Caco-2 (cell line): ENCODE data around the gene PA2G4. TPM values are rescaled to one million over a fixed set of nuclear protein-coding genes. Genes with fewer than 3 reads are reported as not detected.
A peak's percentile ranks its signal among the peaks of the same experiment; 100 is the strongest.

ENCODE experiments used
- BruUV-seq: library from RNA; stranded (reverse); fragments of 400-500 nt; replicated peaks from 2 replicates; lab custom pipeline; 2021; lab: Mats Ljungman, UMichigan
- CTCF ChIA-PET: fragments of 300-600 bp; sonication (Branson Sonifier 250); formaldehyde crosslinking; loops from one replicate; lab custom pipeline; 2022; ENCODE audit warnings: antibody characterized with exemption; lab: Charles Lee
- POLR2A ChIA-PET: fragments of 300-600 bp; sonication (Branson Sonifier 250); formaldehyde crosslinking; loops from one replicate; lab custom pipeline; 2022; ENCODE audit warnings: antibody characterized with exemption; lab: Charles Lee
- DNase-seq, 2 experiments: peaks; one replicate each; pipeline versions ENCODE4 v3.0.0 to v3.0.0-alpha.2; 2020 to 2022
- H3K27me3 ChIP-seq: replicated peaks from 2 replicates; pipeline ENCODE4 v1.6.0; 2011; ENCODE audit warnings: low read length; ENCODE audit not compliant: control insufficient read depth, insufficient read depth
- H3K36me3 ChIP-seq: 2 replicates; pipeline ENCODE4 v1.5.1; 2011; ENCODE audit warnings: low read length; ENCODE audit not compliant: control insufficient read depth, insufficient read depth
- H3K4me1 ChIP-seq: fragments of 250-450 bp; sonication (Bioruptor Pico); 2 replicates; pipeline ENCODE4 v1.5.1; 2020; ENCODE audit warnings: mild to moderate bottlenecking
- H3K4me3 ChIP-seq: 2 replicates; pipeline ENCODE4 v1.5.1; 2011; ENCODE audit warnings: low read depth, mild to moderate bottlenecking, control low read depth, low read length
- H3K9me3 ChIP-seq: fragments of 250-450 bp; sonication (Bioruptor Pico); 2 replicates; pipeline ENCODE4 v1.5.1; 2020; ENCODE audit warnings: mild to moderate bottlenecking, moderate library complexity
- H3K27ac Mint-ChIP-seq: one replicate; pipeline ENCODE4 v1.8.0; 2022; ENCODE audit warnings: mixed read lengths; ENCODE audit not compliant: unreplicated experiment
- H3K27me3 Mint-ChIP-seq: one replicate; pipeline ENCODE4 v1.8.0; 2022; ENCODE audit warnings: mixed read lengths; ENCODE audit not compliant: insufficient read depth, unreplicated experiment
- H3K36me3 Mint-ChIP-seq: one replicate; pipeline ENCODE4 v1.8.0; 2022; ENCODE audit warnings: mild to moderate bottlenecking, mixed read lengths; ENCODE audit not compliant: insufficient read depth, unreplicated experiment
- H3K4me1 Mint-ChIP-seq: one replicate; pipeline ENCODE4 v1.8.0; 2022; ENCODE audit warnings: low read depth, mixed read lengths; ENCODE audit not compliant: unreplicated experiment
- H3K4me3 Mint-ChIP-seq: one replicate; pipeline ENCODE4 v1.8.0; 2022; ENCODE audit warnings: mild to moderate bottlenecking, moderate library complexity, mixed read lengths; ENCODE audit not compliant: unreplicated experiment
- H3K9me3 Mint-ChIP-seq: one replicate; pipeline ENCODE4 v1.8.0; 2022; ENCODE audit warnings: mixed read lengths; ENCODE audit not compliant: unreplicated experiment
- intact Hi-C: fragments of 100-400 bp; cut with micrococcal nuclease; formaldehyde crosslinking; loops from one replicate; pipeline ENCODE4 v1.10.0; 2022; ENCODE audit not compliant: unreplicated experiment
- total RNA-seq: library from RNA; stranded (reverse); gene quantifications from 2 replicates; pipeline ENCODE4 v1.2.3, GENCODE V29; 2022
- TF ChIP-seq, protein P1 (sequence below), 2 experiments: fragments of 200-600 bp in 1 of 2; IDR thresholded peaks; 1 replicate in 1 of 2; 2 replicates in 1 of 2; pipeline versions ENCODE4 v1.5.1 to v1.8.0; 2011 to 2022; ENCODE audit warnings: antibody characterized with exemption in 1 of 2, control low read depth in 1 of 2, inconsistent platforms in 1 of 2, low read depth in 1 of 2, low read length in 1 of 2, mild to moderate bottlenecking in 1 of 2, moderate library complexity in 1 of 2; ENCODE audit not compliant: insufficient read depth in 1 of 2, severe bottlenecking in 1 of 2, unreplicated experiment in 1 of 2

PA2G4 gene
- total RNA-seq, 1 experiment from 2014 or later, result 178 TPM

DNA sequence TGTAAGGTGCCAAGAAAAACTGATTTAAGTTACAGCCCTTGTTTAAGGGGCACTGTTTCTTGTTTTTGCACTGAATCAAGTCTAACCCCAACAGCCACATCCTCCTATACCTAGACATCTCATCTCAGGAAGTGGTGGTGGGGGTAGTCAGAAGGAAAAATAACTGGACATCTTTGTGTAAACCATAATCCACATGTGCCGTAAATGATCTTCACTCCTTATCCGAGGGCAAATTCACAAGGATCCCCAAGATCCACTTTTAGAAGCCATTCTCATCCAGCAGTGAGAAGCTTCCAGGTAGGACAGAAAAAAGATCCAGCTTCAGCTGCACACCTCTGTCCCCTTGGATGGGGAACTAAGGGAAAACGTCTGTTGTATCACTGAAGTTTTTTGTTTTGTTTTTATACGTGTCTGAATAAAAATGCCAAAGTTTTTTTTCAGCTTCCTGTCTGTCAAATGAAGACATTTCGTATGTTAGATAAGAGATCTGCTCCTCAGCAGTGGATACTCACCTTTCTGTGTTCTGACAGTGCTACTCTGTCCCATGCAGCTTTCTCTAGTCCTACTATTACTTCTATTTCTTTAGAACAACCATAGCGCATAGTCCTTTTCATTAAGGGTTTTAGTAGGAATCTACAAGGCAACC is 1.2 kb upstream of the PA2G4 start:
- Mint-ChIP-seq H3K4me3 (peak overlapping the region; percentile 98), H3K4me1 (peaks cover 9% of the 10 kb centered on the region), H3K9me3 (no peaks in the 10 kb centered on the region), H3K36me3 (peaks cover 85% of the 10 kb centered on the region), H3K27ac (peak overlapping the region; percentile 99), H3K27me3 (no peaks in the 10 kb centered on the region)
- H3K4me1 ChIP-seq, result peaks cover 23% of the 10 kb centered on the region
- ChIA-PET CTCF (interaction anchor here (1.2 to 2.4 kb wide), 5 partner anchors 21 to 107 kb away, joined by 3 to 22 read pairs (median 7); partner anchors contain the start of gene SMARCC2), POLR2A (interaction anchor here (1.3 to 2.4 kb wide), 4 partner anchors 8 to 130 kb away, joined by 3 to 48 read pairs (median 10); partner anchors contain the start of genes ERBB3, RAB5B and SUOX)
- no peak for DNase-seq
- H3K9me3 ChIP-seq, result no peaks in the 10 kb centered on the region
- H3K27me3 ChIP-seq, result no peaks in the 10 kb centered on the region; the same call in 1 of the 2 replicates
- intact Hi-C loops, result no loop called here
- no TSS peak for BruUV-seq
- TF ChIP-seq, protein P1, sequence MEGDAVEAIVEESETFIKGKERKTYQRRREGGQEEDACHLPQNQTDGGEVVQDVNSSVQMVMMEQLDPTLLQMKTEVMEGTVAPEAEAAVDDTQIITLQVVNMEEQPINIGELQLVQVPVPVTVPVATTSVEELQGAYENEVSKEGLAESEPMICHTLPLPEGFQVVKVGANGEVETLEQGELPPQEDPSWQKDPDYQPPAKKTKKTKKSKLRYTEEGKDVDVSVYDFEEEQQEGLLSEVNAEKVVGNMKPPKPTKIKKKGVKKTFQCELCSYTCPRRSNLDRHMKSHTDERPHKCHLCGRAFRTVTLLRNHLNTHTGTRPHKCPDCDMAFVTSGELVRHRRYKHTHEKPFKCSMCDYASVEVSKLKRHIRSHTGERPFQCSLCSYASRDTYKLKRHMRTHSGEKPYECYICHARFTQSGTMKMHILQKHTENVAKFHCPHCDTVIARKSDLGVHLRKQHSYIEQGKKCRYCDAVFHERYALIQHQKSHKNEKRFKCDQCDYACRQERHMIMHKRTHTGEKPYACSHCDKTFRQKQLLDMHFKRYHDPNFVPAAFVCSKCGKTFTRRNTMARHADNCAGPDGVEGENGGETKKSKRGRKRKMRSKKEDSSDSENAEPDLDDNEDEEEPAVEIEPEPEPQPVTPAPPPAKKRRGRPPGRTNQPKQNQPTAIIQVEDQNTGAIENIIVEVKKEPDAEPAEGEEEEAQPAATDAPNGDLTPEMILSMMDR (IDR thresholded peaks at IDR 0.05; ENCODE audit: insufficient read depth in 1 of 2, low read depth in 1 of 2, low read length in 1 of 2, severe bottlenecking in 1 of 2, unreplicated experiment in 1 of 2), result no peak
- peaks cover 3% of the 10 kb centered on the region for H3K36me3 ChIP-seq
- peak overlapping the region; percentile 36 for H3K4me3 ChIP-seq

DNA sequence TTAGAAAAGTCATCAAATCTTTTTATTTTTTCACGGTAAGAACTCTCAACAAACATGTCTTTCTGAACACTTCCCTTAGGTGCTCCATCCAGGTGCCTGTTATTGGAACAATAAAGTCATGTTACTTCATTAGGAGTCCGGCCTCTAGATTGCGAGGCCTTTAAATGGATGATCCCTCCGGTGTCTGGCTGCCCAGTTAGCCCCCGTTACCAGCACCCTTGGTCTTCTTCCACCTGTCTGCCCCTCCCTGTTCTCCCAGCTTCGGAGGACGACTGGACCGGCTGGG is 593 bp upstream of the PA2G4 start:
- peak overlapping the region; percentile 36 for H3K4me3 ChIP-seq
- no peaks in the 10 kb centered on the region for H3K27me3 Mint-ChIP-seq
- BruUV-seq, result no TSS peak
- TF ChIP-seq, protein P1 (IDR thresholded peaks at IDR 0.05; ENCODE audit: insufficient read depth in 1 of 2, low read depth in 1 of 2, low read length in 1 of 2, severe bottlenecking in 1 of 2, unreplicated experiment in 1 of 2), result no peak
- H3K27me3 ChIP-seq, result no peaks in the 10 kb centered on the region; the same call in 1 of the 2 replicates
- no peaks in the 10 kb centered on the region for H3K9me3 ChIP-seq
- no peak for DNase-seq
- H3K4me1 Mint-ChIP-seq, result peaks cover 9% of the 10 kb centered on the region
- H3K4me1 ChIP-seq, result peaks cover 23% of the 10 kb centered on the region
- no peaks in the 10 kb centered on the region for H3K9me3 Mint-ChIP-seq
- H3K4me3 Mint-ChIP-seq, result peak overlapping the region; percentile 98
- POLR2A ChIA-PET, result interaction anchor here (0.5 to 2.4 kb wide), 15 partner anchors 9 to 396 kb away, joined by 3 to 48 read pairs (median 4); partner anchors contain the start of genes ERBB3, ESYT1, ITGA7 and MYL6
- peaks cover 85% of the 10 kb centered on the region for H3K36me3 Mint-ChIP-seq
- CTCF ChIA-PET, result interaction anchor here (0.6 to 2.4 kb wide), 16 partner anchors 15 to 533 kb away, joined by 3 to 24 read pairs (median 5); partner anchors contain the start of genes DNAJC14, ESYT1, ORMDL2 and RAB5B
- intact Hi-C loops, result loop anchor here (1.0 kb wide), 5 partner anchors 13 to 130 kb away; partner anchors contain the start of gene RPL41
- H3K36me3 ChIP-seq, result peaks cover 3% of the 10 kb centered on the region
- H3K27ac Mint-ChIP-seq, result peak overlapping the region; percentile 99

DNA sequence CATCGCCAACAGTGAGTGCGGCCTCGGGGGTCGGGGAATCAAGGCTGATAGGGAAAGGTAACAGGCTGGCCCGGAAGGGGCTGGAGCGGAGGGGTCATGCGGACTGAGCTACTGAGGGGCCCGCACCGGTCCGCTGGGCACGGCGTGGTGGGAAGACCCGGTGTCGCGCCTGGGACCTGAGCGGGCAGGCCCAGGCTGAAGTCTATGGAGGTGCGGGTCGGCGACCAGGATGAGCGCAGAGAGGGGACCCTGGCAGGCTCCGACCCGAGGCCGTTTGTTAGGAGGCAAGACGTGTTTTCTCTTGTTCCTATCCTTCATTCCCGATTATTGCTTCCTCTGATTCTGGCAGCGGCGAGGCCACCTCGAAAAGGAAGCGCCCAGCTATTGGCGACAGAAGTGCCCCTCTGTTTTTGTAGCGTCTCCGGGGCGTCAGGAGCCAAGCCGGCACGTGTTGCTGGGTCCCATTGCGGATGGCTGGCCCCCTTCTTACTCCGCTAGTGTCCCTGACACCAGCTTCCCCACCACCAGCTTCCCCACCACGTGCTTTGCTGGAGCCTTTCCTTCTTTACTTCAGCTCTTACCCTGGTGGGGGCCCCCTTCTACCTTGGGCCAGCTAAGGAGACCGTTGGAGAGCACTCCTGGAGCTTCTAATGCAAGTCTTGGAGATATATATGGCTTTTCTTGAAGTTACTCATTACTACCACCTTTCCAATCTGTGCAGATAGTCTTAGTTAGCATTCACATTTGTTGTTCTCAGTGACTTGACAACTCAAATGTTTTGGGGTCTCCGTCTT is 653 bp downstream of the PA2G4 start:
- ChIA-PET POLR2A (interaction anchor here (0.5 to 2.4 kb wide), 13 partner anchors 10 to 131 kb away, joined by 3 to 48 read pairs (median 4); partner anchors contain the start of genes ERBB3, ESYT1, RAB5B and RPL41), CTCF (interaction anchor here (0.5 to 2.4 kb wide), 10 partner anchors 14 to 367 kb away, joined by 3 to 24 read pairs (median 6); partner anchors contain the start of genes ORMDL2, RAB5B, SARNP and SMARCC2)
- Histone ChIP-seq H3K4me1 (peaks cover 15% of the 10 kb centered on the region), H3K9me3 (no peaks in the 10 kb centered on the region), H3K27me3 (no peaks in the 10 kb centered on the region; the same call in 1 of the 2 replicates), H3K4me3 (peak overlapping the region; percentile 68), H3K36me3 (no peaks in the 10 kb centered on the region; the same call in 1 of the 2 replicates)
- peak in 1 of 2 experiments; percentile 43 for DNase-seq
- H3K27ac Mint-ChIP-seq, result peak overlapping the region; percentile 99
- no TSS peak for BruUV-seq
- TF ChIP-seq, protein P1 (IDR thresholded peaks at IDR 0.05; ENCODE audit: insufficient read depth in 1 of 2, low read depth in 1 of 2, low read length in 1 of 2, severe bottlenecking in 1 of 2, unreplicated experiment in 1 of 2), result no peak
- H3K27me3 Mint-ChIP-seq, result no peaks in the 10 kb centered on the region
- intact Hi-C loops, result loop anchor here (1.0 kb wide), 5 partner anchors 11 to 132 kb away; partner anchors contain the start of gene RPL41
- peaks cover 9% of the 10 kb centered on the region for H3K4me1 Mint-ChIP-seq
- H3K36me3 Mint-ChIP-seq, result peaks cover 85% of the 10 kb centered on the region
- no peaks in the 10 kb centered on the region for H3K9me3 Mint-ChIP-seq
- H3K4me3 Mint-ChIP-seq, result peak overlapping the region; percentile 98
